ENCODE measurements around the gene PPBP. TPM values are rescaled to one million over a fixed set of nuclear protein-coding genes. Genes with fewer than 3 reads are reported as not detected.
A peak's percentile ranks its signal among the peaks of the same experiment; 100 is the strongest.

Gene PPBP
- total and polyA plus RNA-seq, 9 of the 15 experiments (the other 6 are each of a cell fraction or from before 2014, with no cell fraction given): 0.17 to 0.55 (median 0.29) TPM; not detected in 4

DNA sequence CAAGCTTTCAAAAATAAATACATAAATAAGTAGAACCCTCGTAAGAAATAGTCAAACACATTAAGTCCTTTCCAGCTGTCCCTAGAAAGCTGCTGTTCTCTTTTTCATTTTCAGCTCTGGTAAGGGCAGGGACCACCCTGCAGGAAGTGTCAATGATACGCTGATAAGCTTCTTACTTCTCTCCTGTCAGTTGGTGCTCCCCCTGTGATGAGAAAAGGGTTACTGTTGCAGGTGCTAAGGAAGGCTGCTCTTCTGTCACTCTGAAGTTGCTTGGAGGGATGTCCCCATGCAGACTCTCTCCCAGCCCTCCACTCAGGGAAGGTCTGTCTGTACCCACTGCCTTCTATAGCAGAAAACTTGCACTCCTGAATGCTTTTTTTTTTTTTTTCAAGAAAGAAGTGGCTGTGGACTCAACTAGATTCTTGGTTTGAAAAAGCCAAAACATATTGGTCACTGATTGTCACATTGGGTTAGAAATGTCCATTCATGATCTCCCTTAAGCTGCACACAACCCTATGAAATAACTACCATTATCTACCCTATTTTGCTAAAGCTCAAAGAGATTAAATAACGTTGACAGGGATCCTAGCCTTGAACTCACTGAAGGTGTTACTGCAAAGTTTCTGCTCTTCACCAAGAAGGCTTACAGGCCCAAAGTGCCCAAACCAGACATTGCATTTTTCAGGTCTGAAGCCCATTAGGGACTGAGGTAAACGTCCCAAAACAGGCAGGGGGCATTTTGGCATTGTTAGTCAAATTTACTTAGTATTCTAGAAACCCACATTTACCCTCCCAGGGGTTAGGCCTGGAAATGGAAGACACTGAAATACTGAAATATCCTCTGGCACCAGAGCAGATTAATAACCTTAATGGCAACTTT is 49.3 kb upstream of the PPBP start (continued):
- TF ChIP-seq, protein P1, sequence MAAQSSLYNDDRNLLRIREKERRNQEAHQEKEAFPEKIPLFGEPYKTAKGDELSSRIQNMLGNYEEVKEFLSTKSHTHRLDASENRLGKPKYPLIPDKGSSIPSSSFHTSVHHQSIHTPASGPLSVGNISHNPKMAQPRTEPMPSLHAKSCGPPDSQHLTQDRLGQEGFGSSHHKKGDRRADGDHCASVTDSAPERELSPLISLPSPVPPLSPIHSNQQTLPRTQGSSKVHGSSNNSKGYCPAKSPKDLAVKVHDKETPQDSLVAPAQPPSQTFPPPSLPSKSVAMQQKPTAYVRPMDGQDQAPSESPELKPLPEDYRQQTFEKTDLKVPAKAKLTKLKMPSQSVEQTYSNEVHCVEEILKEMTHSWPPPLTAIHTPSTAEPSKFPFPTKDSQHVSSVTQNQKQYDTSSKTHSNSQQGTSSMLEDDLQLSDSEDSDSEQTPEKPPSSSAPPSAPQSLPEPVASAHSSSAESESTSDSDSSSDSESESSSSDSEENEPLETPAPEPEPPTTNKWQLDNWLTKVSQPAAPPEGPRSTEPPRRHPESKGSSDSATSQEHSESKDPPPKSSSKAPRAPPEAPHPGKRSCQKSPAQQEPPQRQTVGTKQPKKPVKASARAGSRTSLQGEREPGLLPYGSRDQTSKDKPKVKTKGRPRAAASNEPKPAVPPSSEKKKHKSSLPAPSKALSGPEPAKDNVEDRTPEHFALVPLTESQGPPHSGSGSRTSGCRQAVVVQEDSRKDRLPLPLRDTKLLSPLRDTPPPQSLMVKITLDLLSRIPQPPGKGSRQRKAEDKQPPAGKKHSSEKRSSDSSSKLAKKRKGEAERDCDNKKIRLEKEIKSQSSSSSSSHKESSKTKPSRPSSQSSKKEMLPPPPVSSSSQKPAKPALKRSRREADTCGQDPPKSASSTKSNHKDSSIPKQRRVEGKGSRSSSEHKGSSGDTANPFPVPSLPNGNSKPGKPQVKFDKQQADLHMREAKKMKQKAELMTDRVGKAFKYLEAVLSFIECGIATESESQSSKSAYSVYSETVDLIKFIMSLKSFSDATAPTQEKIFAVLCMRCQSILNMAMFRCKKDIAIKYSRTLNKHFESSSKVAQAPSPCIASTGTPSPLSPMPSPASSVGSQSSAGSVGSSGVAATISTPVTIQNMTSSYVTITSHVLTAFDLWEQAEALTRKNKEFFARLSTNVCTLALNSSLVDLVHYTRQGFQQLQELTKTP (IDR thresholded peaks at IDR 0.05; ENCODE audit: low read depth in 1 of 2, partially characterized antibody in 2 of 2): peak in 1 of 2 experiments; percentile 15
- TF ChIP-seq JUND (IDR thresholded peaks at IDR 0.05; ENCODE audit: borderline replicate concordance, low read depth, low read length) (peak; percentile 12; the same call in 1 of the 2 replicates), JUND (tag; IDR thresholded peaks at IDR 0.05; ENCODE audit: borderline replicate concordance, low read depth, low read length) (no peak), ARID1B (IDR thresholded peaks at IDR 0.05) (peak; percentile 21; the same call in 1 of the 2 replicates), EP300 (IDR thresholded peaks at IDR 0.05; ENCODE audit: low read length) (peak; percentile 41), STAG1 (CRISPR knock-in tag; IDR thresholded peaks at IDR 0.05; ENCODE audit: borderline replicate concordance) (no peak), BRD4 (IDR thresholded peaks at IDR 0.05) (0 out of 2 replicates have a peak, but pooled peaks have one; percentile 15), CHCHD3 (CRISPR knock-in tag; IDR thresholded peaks at IDR 0.05) (no peak), CTCF (IDR thresholded peaks at IDR 0.05 in 2 of 3, conservative IDR thresholded peaks at IDR 0.05 in 1 of 3; ENCODE audit: insufficient read depth in 2 of 3, low read depth in 1 of 3, low read length in 3 of 3) (peak in 2 of 3 experiments; percentile 14 to 15; a peak in 1 of 6 replicates), RCOR1 (IDR thresholded peaks at IDR 0.05; ENCODE audit: borderline replicate concordance in 1 of 2, low read depth in 2 of 2, low read length in 2 of 2) (peak in 1 of 2 experiments; percentile 67; a peak in 1 of 4 replicates), CTBP1 (IDR thresholded peaks at IDR 0.05; ENCODE audit: borderline replicate concordance) (peak; percentile 61; the same call in 1 of the 2 replicates), ZBTB7A (IDR thresholded peaks at IDR 0.05; ENCODE audit: borderline replicate concordance, control insufficient read depth, low read depth, low read length) (0 out of 2 replicates have a peak, but pooled peaks have one; percentile 35), NR4A1 (CRISPR knock-in tag; IDR thresholded peaks at IDR 0.05) (no peak), NR4A1 (tag; IDR thresholded peaks at IDR 0.05) (no peak), NBN (IDR thresholded peaks at IDR 0.05; ENCODE audit: low read depth) (0 out of 2 replicates have a peak, but pooled peaks have one; percentile 49), SRF (CRISPR knock-in tag; IDR thresholded peaks at IDR 0.05) (peak in 1 of 2 experiments; percentile 40; a peak in 1 of 4 replicates)
- TF ChIP-seq, protein P2, sequence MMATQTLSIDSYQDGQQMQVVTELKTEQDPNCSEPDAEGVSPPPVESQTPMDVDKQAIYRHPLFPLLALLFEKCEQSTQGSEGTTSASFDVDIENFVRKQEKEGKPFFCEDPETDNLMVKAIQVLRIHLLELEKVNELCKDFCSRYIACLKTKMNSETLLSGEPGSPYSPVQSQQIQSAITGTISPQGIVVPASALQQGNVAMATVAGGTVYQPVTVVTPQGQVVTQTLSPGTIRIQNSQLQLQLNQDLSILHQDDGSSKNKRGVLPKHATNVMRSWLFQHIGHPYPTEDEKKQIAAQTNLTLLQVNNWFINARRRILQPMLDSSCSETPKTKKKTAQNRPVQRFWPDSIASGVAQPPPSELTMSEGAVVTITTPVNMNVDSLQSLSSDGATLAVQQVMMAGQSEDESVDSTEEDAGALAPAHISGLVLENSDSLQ (IDR thresholded peaks at IDR 0.05): peak; percentile 70

Data from K562 (cell line).